A549 (cell line): Measurements from ENCODE around the gene PATJ.

Source experiments
- HEYL ChIP-seq: fragments of 250-450 bp; sonication (Bioruptor Pico); IDR thresholded peaks from 2 replicates; pipeline ENCODE4 v1.8.0; 2021; ENCODE audit warnings: mild to moderate bottlenecking, moderate library complexity
- HOXA7 ChIP-seq: fragments of 250-450 bp; sonication (Bioruptor Pico); IDR thresholded peaks from 2 replicates; pipeline ENCODE4 v1.5.0; 2020; ENCODE audit warnings: mild to moderate bottlenecking, moderate library complexity
- MAX ChIP-seq: IDR thresholded peaks from 2 replicates; pipeline ENCODE4 v1.6.1; 2012
- MYC ChIP-seq: IDR thresholded peaks from 2 replicates; pipeline ENCODE4 v1.6.1; 2012; ENCODE audit warnings: mild to moderate bottlenecking, inconsistent platforms, low read length, improper control_type of control experiment, borderline replicate concordance
- POLR2A ChIP-seq: IDR thresholded peaks from 2 replicates; pipeline ENCODE4 v1.6.1; 2012; ENCODE audit warnings: mild to moderate bottlenecking, low read length
- POLR2AphosphoS2 ChIP-seq: conservative IDR thresholded peaks from 2 replicates; pipeline ENCODE4 v1.6.1; 2012; ENCODE audit warnings: low read length, improper control_type of control experiment, inconsistent platforms
- RAD21 ChIP-seq, 2 experiments: fragments of >200 bp in 1 of 2; sonication (Bioruptor Twin) in 1 of 2; formaldehyde crosslinking in 1 of 2; IDR thresholded peaks in 1 of 2; conservative IDR thresholded peaks in 1 of 2; 2 replicates in 1 of 2; 3 replicates in 1 of 2; pipeline ENCODE4 v1.6.1; 2012 to 2018; ENCODE audit warnings: inconsistent platforms in 1 of 2
- RCOR1 ChIP-seq: fragments of 150-350 bp; IDR thresholded peaks from 2 replicates; pipeline ENCODE4 v1.6.1; 2014; ENCODE audit warnings: antibody characterized with exemption, low read length, low read depth
- REST ChIP-seq: fragments of 200-600 bp; sonication (generic); IDR thresholded peaks from 2 replicates; pipeline ENCODE4 v1.6.1; 2016; ENCODE audit warnings: antibody characterized with exemption, mild to moderate bottlenecking, moderate library complexity
- USF2 ChIP-seq: fragments of 450-650 bp; IDR thresholded peaks from 2 replicates; pipeline ENCODE4 v1.6.1; 2014; ENCODE audit warnings: antibody characterized with exemption
- ZNF302 ChIP-seq: fragments of 250-450 bp; sonication (Bioruptor Pico); IDR thresholded peaks from 2 replicates; pipeline ENCODE4 v1.9.0; 2021; ENCODE audit warnings: inconsistent platforms, mild to moderate bottlenecking, moderate library complexity
- TF ChIP-seq, protein P1 (sequence below): fragments of >200 bp; sonication (Bioruptor Twin); formaldehyde crosslinking; IDR thresholded peaks from 3 replicates; pipeline ENCODE4 v1.5.1; 2016

DNA sequence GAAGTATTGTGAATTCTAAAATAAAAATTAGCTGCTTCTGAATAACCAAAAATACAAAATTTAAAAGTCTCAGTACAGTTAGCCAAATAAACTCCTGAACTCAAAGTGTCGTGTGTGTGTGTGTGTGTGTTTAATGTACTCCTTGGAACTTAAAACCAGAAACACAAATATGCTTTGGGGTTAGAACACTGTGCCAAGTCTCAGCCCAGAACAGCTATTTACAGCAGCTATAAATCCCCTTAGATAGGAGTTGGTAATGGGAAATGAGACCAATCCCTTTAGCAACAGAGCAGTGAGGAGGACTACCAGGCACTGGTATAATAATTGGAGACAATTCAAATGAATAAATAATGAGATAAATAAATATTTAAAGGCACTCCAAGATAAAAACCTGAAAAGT is 83.1 kb downstream of the PATJ start:
- TF ChIP-seq RAD21 (conservative IDR thresholded peaks at IDR 0.05 in 1 of 2, IDR thresholded peaks at IDR 0.05 in 1 of 2) (no peak), POLR2A (no peak), USF2 (no peak), REST (no peak), ZNF302 (CRISPR knock-in tag) (no peak), RCOR1 (no peak), HEYL (CRISPR knock-in tag) (no peak), POLR2AphosphoS2 (no peak), MAX (no peak), HOXA7 (no peak), MYC (no peak)
- TF ChIP-seq, protein P1, sequence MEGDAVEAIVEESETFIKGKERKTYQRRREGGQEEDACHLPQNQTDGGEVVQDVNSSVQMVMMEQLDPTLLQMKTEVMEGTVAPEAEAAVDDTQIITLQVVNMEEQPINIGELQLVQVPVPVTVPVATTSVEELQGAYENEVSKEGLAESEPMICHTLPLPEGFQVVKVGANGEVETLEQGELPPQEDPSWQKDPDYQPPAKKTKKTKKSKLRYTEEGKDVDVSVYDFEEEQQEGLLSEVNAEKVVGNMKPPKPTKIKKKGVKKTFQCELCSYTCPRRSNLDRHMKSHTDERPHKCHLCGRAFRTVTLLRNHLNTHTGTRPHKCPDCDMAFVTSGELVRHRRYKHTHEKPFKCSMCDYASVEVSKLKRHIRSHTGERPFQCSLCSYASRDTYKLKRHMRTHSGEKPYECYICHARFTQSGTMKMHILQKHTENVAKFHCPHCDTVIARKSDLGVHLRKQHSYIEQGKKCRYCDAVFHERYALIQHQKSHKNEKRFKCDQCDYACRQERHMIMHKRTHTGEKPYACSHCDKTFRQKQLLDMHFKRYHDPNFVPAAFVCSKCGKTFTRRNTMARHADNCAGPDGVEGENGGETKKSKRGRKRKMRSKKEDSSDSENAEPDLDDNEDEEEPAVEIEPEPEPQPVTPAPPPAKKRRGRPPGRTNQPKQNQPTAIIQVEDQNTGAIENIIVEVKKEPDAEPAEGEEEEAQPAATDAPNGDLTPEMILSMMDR = no peak
